RCC 7860 (cell line): Measurements from ENCODE around the gene SNURF.
"Not testable (repeated sequence)": the region's sequence is repeated elsewhere in the genome, so short reads cannot be mapped to it uniquely, and the experiment has no call there.

Experiments
- DNase-seq: peaks from one replicate; pipeline ENCODE4 v3.0.0-alpha.2; 2015; ENCODE audit warnings: low spot score
- FAIRE-seq: peaks from 2 replicates; lab custom pipeline; 2012; peaks lifted over from hg19 to GRCh38; lab: Jason Lieb, UNC

Gene SNURF

DNA sequence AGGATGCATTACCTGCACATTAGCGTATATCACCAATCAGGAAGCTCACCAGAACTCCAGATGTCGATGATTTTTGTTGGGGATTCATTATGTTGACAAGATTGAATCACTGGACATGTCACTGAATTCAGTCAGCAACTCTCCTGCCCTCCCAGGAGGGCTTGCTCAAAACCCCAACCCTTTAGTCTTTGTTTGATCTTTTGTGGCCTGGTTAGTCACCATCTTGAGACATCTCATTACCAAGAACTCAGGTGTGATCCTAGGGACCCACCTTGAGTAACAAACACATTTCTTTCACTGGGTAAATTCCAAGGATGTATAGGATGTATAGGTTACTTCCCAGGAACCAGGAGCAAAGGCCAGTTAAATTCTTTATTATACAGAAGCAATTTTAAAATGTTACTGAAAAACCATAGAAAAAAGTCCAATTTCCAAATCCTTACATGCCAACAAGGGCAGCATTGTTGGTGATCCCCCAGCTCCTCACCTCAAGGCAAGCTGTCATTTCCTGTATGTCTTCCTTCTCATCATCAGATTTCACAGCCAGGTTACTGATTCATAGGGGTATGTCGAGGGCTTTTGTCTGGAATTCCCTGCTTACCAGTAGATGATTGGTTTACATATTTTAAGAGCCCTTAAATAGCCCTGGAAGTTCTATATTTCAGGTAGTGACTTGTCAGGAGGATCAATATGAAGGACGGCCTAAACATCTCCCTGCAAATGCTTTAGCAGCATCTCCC lies 11.7 kb downstream of the SNURF start:
- FAIRE-seq (no peak), DNase-seq (no peak)

DNA sequence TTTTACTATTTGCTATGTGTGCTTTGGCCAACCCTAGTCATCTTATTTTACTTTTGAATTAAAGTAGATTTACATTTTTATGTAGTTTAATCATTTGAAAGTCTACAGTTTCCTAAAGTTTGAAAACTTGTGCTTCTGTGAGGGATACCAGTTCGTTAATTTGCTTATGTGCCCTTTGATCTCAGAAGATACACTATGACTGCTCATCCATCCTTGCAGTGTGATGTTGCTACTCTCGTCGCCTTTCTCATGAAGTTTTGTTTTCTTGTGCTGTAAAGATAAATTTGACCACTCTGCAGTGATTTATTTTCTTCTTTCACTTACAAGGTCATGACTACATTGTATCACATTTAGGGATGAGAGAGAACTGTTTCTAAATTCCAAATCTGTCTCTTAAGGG lies 16.3 kb downstream of the SNURF start:
- FAIRE-seq (no peak), DNase-seq (no peak)

GRCh38 chr15:24971772-24972171 lies 17.0 kb downstream of the SNURF start:
- no peak for DNase-seq
- FAIRE-seq: no peak

GRCh38 chr15:24972707-24973106 lies 17.9 kb downstream of the SNURF start:
- DNase-seq, FAIRE-seq: not testable (repeated sequence)

GRCh38 chr15:24976932-24977331 lies 22.1 kb downstream of the SNURF start:
- DNase-seq (no peak), FAIRE-seq (no peak)

- FAIRE-seq (no peak), DNase-seq (no peak)
These were observed 22.9 kb downstream of the SNURF start for GRCh38 chr15:24977686-24978085.

- no peak for FAIRE-seq
- DNase-seq: no peak
These were observed 30.4 kb downstream of the SNURF start for GRCh38 chr15:24985224-24985623.

DNA sequence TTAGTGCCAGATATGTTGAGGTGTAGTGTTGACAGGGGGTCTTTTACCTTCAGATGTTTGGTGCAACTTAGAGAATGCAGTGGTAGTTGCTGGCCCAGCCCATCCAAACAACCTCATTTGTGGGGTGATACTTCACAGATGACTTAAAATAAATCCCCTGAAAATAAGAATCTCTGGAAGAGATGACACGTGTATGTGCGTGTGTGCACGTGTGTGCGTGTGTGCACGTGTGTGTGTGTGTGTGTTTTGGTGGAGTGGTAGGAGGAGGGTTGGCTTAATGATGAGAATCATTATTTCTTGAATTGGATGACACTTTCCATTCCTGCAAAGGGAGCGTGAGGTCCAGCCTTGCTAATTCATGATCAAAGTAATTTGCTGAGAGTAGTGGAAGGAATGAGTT lies 31.9 kb downstream of the SNURF start:
- FAIRE-seq (no peak), DNase-seq (no peak)
